DOHH2 (cell line): ENCODE results near the gene MYO18A.

Source experiments
- H3F3A ChIP-seq: fragments of 200-600 bp; sonication (generic), shearing (Covaris generic); 2 replicates; pipeline ENCODE4 v1.6.0; 2016; ENCODE audit warnings: antibody characterized with exemption, mild to moderate bottlenecking; ENCODE audit not compliant: control insufficient read depth, insufficient read depth
- H3K27ac ChIP-seq: fragments of 200-600 bp; sonication (generic); 2 replicates; pipeline ENCODE4 v1.5.1; 2014; ENCODE audit warnings: low read depth, mild to moderate bottlenecking, low read length, moderate library complexity
- H3K27me3 ChIP-seq: fragments of 200-600 bp; sonication (generic); 2 replicates; pipeline ENCODE4 v1.6.1; 2014; ENCODE audit warnings: mild to moderate bottlenecking, low read length, mixed read lengths; ENCODE audit not compliant: control insufficient read depth
- H3K36me3 ChIP-seq: fragments of 200-600 bp; sonication (generic); 2 replicates; pipeline ENCODE4 v1.6.1; 2014; ENCODE audit warnings: mild to moderate bottlenecking, low read length, moderate library complexity, mixed read lengths; ENCODE audit not compliant: control insufficient read depth
- H3K4me1 ChIP-seq: fragments of 200-600 bp; sonication (generic); 2 replicates; pipeline ENCODE4 v1.6.1; 2014; ENCODE audit warnings: mild to moderate bottlenecking, low read length, mixed read lengths; ENCODE audit not compliant: control insufficient read depth
- H3K4me2 ChIP-seq: fragments of 200-600 bp; sonication (generic); 2 replicates; pipeline ENCODE4 v1.6.0; 2014; ENCODE audit warnings: mild to moderate bottlenecking, low read length, moderate library complexity
- H3K4me3 ChIP-seq: fragments of 200-600 bp; sonication (generic); 2 replicates; pipeline ENCODE4 v1.5.1; 2014; ENCODE audit warnings: mild to moderate bottlenecking, low read length, mixed read lengths
- H3K79me2 ChIP-seq: fragments of 200-600 bp; sonication (generic); 2 replicates; pipeline ENCODE4 v1.6.1; 2014; ENCODE audit warnings: mild to moderate bottlenecking, low read length, mixed read lengths; ENCODE audit not compliant: control insufficient read depth
- H3K9me2 ChIP-seq: fragments of 200-600 bp; sonication (generic); replicated peaks from 2 replicates; pipeline ENCODE4 v1.6.1; 2014; ENCODE audit warnings: mild to moderate bottlenecking, low read length, mixed read lengths; ENCODE audit not compliant: control insufficient read depth
- H3K9me3 ChIP-seq: fragments of 200-600 bp; sonication (generic); 2 replicates; pipeline ENCODE4 v1.6.1; 2014; ENCODE audit warnings: antibody characterized with exemption, low read length, mixed read lengths; ENCODE audit not compliant: control insufficient read depth, insufficient read depth
- H4K20me1 ChIP-seq: fragments of 200-600 bp; sonication (generic); 2 replicates; pipeline ENCODE4 v1.6.0; 2014; ENCODE audit warnings: low read depth, mild to moderate bottlenecking, antibody characterized with exemption, low read length, moderate library complexity; ENCODE audit not compliant: control insufficient read depth, insufficient read depth
- CTCF ChIP-seq: fragments of 200-600 bp; sonication (generic); IDR thresholded peaks from one replicate; pipeline ENCODE4 v1.5.1; 2014; ENCODE audit warnings: antibody characterized with exemption, mild to moderate bottlenecking, low read depth, low read length; ENCODE audit not compliant: poor library complexity, severe bottlenecking
- EZH2phosphoT487 ChIP-seq: fragments of 200-600 bp; sonication (generic); IDR thresholded peaks from 2 replicates; pipeline ENCODE4 v1.6.1; 2017; ENCODE audit warnings: borderline replicate concordance, mild to moderate bottlenecking, antibody characterized with exemption, low read length, moderate library complexity, mixed read lengths

The MYO18A gene

DNA sequence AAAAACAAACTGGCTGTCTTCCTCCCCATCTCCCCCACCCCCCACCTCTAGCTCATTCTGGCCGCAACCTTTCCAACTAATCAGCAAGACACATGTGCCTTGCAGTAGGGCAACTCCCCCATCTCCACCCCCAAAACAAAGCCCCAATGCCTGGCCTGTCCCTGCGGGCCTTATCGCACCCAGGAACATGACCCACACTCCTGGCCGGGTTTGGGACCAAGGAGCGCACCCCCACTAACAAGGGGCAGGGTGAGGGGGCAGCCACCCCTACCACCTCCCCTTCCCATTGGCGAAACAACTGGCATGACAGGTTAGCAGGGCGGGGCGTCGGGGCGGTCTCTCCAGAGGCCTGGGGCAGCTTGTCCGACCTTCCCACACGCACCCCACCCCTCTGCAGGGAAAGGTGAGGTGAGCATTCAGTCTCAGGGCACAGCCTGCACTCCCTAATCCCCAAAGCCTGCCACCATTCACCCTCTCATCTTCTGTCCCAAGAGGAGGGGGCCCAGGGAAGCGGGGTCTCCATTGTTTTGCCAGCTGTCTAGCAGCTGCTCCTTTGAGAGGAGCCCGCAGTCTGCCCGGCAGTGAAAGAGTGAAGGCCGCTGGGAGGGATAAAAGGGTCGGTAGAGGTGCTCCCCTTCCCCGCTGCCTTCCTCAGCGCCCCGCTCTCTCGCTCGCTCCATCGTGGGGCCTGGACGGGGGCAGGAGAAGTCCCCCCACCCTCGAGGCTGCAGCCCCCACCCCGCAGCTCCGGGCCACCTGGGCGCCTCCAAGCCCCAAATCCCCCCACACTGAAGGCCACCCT is 765 bp downstream of the MYO18A start:
- Histone ChIP-seq H3K4me3 (peak overlapping the region; percentile 65), H3K4me2 (peak overlapping the region; percentile 62), H3F3A (0 out of 2 replicates have a peak, but pooled peaks cover 2% of the 10 kb centered on the region), H4K20me1 (no peaks in the 10 kb centered on the region), H3K36me3 (no peaks in the 10 kb centered on the region), H3K9me3 (no peaks in the 10 kb centered on the region), H3K4me1 (peaks cover 47% of the 10 kb centered on the region), H3K79me2 (peaks cover 20% of the 10 kb centered on the region), H3K27me3 (no peaks in the 10 kb centered on the region), H3K9me2 (no peaks in the 10 kb centered on the region), H3K27ac (no peak overlapping the region)
- TF ChIP-seq EZH2phosphoT487 (no peak), CTCF (no peak)

- peaks cover 20% of the 10 kb centered on the region for H3K79me2 ChIP-seq
- peak overlapping the region; percentile 65 for H3K4me3 ChIP-seq
- 0 out of 2 replicates have a peak, but pooled peaks cover 2% of the 10 kb centered on the region for H3F3A ChIP-seq
- H3K9me3 ChIP-seq: no peaks in the 10 kb centered on the region
- H3K36me3 ChIP-seq: no peaks in the 10 kb centered on the region
- no peaks in the 10 kb centered on the region for H4K20me1 ChIP-seq
- H3K4me2 ChIP-seq: peak overlapping the region; percentile 62
- no peak for TF ChIP-seq EZH2phosphoT487
- no peak for TF ChIP-seq CTCF
- no peaks in the 10 kb centered on the region for H3K9me2 ChIP-seq
- H3K27me3 ChIP-seq: no peaks in the 10 kb centered on the region
- H3K4me1 ChIP-seq: peaks cover 47% of the 10 kb centered on the region
- no peak overlapping the region for H3K27ac ChIP-seq
Measured at GRCh38 chr17:29178750-29179231, 1.4 kb downstream of the MYO18A start.

DNA sequence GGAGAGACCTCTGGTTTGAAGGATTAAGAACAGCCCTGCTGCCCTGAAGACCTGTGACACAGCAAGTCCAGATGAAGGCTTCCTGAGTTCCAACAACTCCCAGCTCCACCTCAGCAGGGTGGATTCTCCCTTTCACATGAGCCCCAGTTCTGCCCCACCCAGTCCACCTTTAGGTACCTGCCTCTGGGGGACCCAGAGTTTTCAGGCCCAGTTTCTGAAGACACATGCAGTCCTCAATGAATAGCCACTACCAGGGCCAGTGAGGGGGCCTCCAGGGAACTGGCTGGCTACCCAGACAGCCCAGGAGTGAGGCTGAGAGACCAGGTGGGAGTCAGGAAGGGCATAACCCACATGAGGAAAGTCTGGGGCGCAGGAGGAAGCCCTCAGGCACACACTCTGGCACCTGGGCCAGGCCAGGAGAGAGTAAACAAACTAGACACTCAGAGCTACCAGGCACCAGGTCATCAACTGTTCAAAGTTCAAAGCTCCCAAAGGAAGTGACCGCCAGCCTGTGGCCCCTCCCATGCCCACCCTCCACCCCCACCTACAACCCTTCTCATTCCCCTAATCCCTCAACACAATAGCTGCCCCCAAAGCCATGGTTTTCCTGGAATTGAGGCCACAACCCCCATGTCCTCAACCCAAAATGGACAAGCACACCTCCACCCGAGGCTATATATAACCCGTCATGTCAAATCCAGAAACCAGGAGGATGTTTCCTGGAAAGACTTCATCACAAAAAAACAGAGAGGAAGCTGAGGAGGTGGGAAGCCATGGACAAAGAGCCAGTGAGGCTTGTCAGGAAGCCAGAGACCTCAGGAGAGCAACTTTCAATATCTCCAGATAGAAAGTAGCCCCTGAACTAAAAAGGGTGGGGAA is 2.1 kb downstream of the MYO18A start:
- TF ChIP-seq EZH2phosphoT487 (no peak), CTCF (no peak)
- Histone ChIP-seq H3K9me3 (no peaks in the 10 kb centered on the region), H3F3A (0 out of 2 replicates have a peak, but pooled peaks cover 2% of the 10 kb centered on the region), H3K4me1 (peaks cover 47% of the 10 kb centered on the region), H3K9me2 (no peaks in the 10 kb centered on the region), H3K4me3 (peak overlapping the region; percentile 82), H3K27me3 (no peaks in the 10 kb centered on the region), H3K27ac (no peak overlapping the region), H3K79me2 (peaks cover 20% of the 10 kb centered on the region), H3K36me3 (no peaks in the 10 kb centered on the region), H4K20me1 (no peaks in the 10 kb centered on the region), H3K4me2 (peak overlapping the region; percentile 62)
